Sigmoid colon (tissue), 7 donors: ENCODE data around the gene POLN. TPM values are rescaled to one million over a fixed set of nuclear protein-coding genes. Genes with fewer than 3 reads are reported as not detected.

Experiments
- DNase-seq: peaks from one replicate; pipeline ENCODE4 v3.0.0-alpha.2; 2019
- H3K27ac ChIP-seq, 4 donors: fragments of 200-600 bp; sonication (generic); one replicate each; pipeline ENCODE4 v1.5.1; 2016 to 2019; ENCODE audit warnings: mild to moderate bottlenecking in 1 of 4
- H3K27me3 ChIP-seq, 3 donors: fragments of 200-600 bp; sonication (generic); one replicate each; pipeline ENCODE4 v1.5.1; 2019; ENCODE audit warnings: mild to moderate bottlenecking in 1 of 3
- H3K36me3 ChIP-seq, 4 donors: fragments of 200-600 bp; sonication (generic); one replicate each; pipeline ENCODE4 v1.5.1; 2016 to 2019
- H3K4me1 ChIP-seq, 4 donors: fragments of 200-600 bp; sonication (generic); one replicate each; pipeline ENCODE4 v1.5.1; 2017 to 2019
- H3K4me3 ChIP-seq, 4 donors: fragments of 200-600 bp; sonication (generic); one replicate each; pipeline ENCODE4 v1.5.1; 2017 to 2019; ENCODE audit warnings: mild to moderate bottlenecking in 2 of 4, moderate library complexity in 1 of 4
- H3K9me3 ChIP-seq, 4 donors: fragments of 200-600 bp in 3 of 4; sonication (generic) in 3 of 4; one replicate each; pipeline versions ENCODE4 v1.5.1 to v1.6.1; 2013 to 2019
- EP300 ChIP-seq, 4 donors: sonication (generic); formaldehyde crosslinking; IDR thresholded peaks; one replicate each; pipeline ENCODE4 v1.6.1; 2017; ENCODE audit warnings: antibody characterized with exemption in 4 of 4
- POLR2A ChIP-seq, 2 donors: fragments of 450-650 bp; IDR thresholded peaks; one replicate each; pipeline ENCODE4 v1.6.1; 2016; ENCODE audit warnings: antibody characterized with exemption in 2 of 2, mild to moderate bottlenecking in 2 of 2, moderate library complexity in 2 of 2
- POLR2AphosphoS5 ChIP-seq, 4 donors: sonication (generic); formaldehyde crosslinking; IDR thresholded peaks; one replicate each; pipeline ENCODE4 v1.6.1; 2017; ENCODE audit warnings: antibody characterized with exemption in 4 of 4
- WGBS, 2 donors: extraction: QIAGEN DNeasy Blood & Tissue Kit; methylation state at CpG; one replicate each; pipeline ENCODE4 v1.1.7; 2013; 5-methylcytosine and 5-hydroxymethylcytosine counted together
- intact Hi-C: fragments of 100-400 bp; cut with DNase I; formaldehyde crosslinking; loops from one replicate; pipeline ENCODE4 v1.15.1; 2023
- polyA plus RNA-seq, 3 donors: library from polyadenylated mRNA; stranded (reverse); fragments of 200-250 nt; gene quantifications; one replicate each; pipeline ENCODE4 v1.2.3, GENCODE V29; 2013
- total RNA-seq, 4 donors: library from RNA; depleted of rRNA; stranded (reverse); fragments of >200 nt; gene quantifications; one replicate each; pipeline ENCODE4 v1.1.0, GENCODE V29; 2016
- TF ChIP-seq, protein P1 (sequence below), 4 experiments: fragments of 450-650 bp in 3 of 4; fragments of 200-600 bp in 1 of 4; IDR thresholded peaks; one replicate each; pipeline ENCODE4 v1.5.1; 2016 to 2019; ENCODE audit warnings: antibody characterized with exemption in 4 of 4, mild to moderate bottlenecking in 3 of 4, moderate library complexity in 2 of 4
- donor health status: healthy with polysubstance abuse.
- donor health status: Bipolar disorder and iron deficiency.
- donor health status: healthy.

Gene POLN
- total and polyA plus RNA-seq, 7 donors: 0.60 to 9.4 (median 2.0) TPM; not detected in 1

DNA sequence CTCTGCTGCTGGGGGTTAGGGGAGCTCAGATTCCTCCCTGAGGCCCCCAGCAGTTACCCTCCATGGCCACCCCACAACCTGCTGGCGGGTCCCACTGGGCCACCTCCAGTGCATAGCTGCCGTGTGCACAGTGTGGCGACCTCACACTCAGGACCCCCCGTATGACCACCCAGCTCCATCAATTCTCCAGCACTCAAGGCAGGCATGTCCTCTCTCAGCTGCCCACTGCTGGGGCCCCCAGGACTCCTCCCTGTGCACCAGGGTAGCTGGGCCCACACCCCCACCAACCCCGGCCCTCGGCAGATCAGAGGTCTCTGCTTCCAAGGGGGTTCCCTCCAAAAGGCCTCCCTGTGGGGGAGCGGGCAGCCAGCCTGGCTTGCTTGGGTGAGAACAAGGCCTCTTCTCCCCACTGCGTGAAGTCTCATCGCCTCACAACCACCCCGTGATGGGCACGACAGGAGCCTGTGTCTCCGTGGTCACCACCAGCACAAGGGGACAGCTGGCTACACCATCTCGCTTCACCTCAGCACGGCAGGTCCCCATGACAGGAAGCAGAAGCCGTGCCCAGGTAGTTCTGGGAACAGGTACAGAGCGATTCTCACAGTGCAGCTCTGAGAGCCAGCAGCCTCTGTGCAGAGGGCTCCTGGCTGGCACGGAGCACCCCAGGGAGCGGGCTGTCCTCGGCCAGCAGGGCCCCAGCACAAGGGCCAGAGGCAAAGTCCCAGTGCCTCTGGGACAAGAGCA is 4.6 kb upstream of the POLN start:
- DNase-seq: no peak
- H3K9me3 ChIP-seq: no peaks in the 10 kb centered on the region
- intact Hi-C loops: no loop called here
- TF ChIP-seq, protein P1, sequence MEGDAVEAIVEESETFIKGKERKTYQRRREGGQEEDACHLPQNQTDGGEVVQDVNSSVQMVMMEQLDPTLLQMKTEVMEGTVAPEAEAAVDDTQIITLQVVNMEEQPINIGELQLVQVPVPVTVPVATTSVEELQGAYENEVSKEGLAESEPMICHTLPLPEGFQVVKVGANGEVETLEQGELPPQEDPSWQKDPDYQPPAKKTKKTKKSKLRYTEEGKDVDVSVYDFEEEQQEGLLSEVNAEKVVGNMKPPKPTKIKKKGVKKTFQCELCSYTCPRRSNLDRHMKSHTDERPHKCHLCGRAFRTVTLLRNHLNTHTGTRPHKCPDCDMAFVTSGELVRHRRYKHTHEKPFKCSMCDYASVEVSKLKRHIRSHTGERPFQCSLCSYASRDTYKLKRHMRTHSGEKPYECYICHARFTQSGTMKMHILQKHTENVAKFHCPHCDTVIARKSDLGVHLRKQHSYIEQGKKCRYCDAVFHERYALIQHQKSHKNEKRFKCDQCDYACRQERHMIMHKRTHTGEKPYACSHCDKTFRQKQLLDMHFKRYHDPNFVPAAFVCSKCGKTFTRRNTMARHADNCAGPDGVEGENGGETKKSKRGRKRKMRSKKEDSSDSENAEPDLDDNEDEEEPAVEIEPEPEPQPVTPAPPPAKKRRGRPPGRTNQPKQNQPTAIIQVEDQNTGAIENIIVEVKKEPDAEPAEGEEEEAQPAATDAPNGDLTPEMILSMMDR (IDR thresholded peaks at IDR 0.05): no peak
- no peak for TF ChIP-seq POLR2AphosphoS5 (IDR thresholded peaks at IDR 0.05)
- no peak for TF ChIP-seq EP300 (IDR thresholded peaks at IDR 0.05)
- no peak for TF ChIP-seq POLR2A (IDR thresholded peaks at IDR 0.05)
- peaks cover 17 to 48% (median 29%) of the 10 kb centered on the region in 4 donors for H3K36me3 ChIP-seq
- no peaks in the 10 kb centered on the region for H3K27me3 ChIP-seq
- 93 to 94% methylated on average over 19 of the region's 19 CpGs for WGBS, 2 donors
- H3K27ac ChIP-seq: no peak overlapping the region
- H3K4me3 ChIP-seq: no peak overlapping the region
- H3K4me1 ChIP-seq: peaks cover 0 to 16% (median 9%) of the 10 kb centered on the region in 4 donors

DNA sequence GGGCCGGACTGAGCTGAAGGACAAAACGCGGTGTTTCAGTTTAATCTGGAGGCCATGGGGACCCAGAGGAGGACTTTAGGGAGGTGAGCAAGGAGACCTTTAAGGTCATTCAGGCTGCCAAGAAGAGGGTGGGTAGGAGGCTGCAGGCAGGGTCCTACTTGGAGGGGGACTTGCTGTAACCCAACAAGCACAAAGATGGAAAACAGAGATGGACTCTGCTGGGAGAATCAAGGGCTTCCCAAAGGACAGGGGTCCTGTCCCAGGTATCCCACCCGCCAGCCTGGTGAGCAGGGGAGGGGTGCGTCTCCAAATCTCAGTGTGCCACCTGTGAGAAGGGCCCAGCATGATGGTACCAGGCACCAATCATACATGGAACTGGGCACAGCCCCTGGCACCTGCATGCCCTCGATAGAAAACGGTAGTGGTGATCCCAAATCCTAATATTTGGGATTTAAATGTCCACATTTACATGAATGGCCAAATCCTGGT is 3.9 kb upstream of the POLN start:
- H3K36me3 ChIP-seq: peaks cover 12 to 41% (median 24%) of the 10 kb centered on the region in 4 donors

DNA sequence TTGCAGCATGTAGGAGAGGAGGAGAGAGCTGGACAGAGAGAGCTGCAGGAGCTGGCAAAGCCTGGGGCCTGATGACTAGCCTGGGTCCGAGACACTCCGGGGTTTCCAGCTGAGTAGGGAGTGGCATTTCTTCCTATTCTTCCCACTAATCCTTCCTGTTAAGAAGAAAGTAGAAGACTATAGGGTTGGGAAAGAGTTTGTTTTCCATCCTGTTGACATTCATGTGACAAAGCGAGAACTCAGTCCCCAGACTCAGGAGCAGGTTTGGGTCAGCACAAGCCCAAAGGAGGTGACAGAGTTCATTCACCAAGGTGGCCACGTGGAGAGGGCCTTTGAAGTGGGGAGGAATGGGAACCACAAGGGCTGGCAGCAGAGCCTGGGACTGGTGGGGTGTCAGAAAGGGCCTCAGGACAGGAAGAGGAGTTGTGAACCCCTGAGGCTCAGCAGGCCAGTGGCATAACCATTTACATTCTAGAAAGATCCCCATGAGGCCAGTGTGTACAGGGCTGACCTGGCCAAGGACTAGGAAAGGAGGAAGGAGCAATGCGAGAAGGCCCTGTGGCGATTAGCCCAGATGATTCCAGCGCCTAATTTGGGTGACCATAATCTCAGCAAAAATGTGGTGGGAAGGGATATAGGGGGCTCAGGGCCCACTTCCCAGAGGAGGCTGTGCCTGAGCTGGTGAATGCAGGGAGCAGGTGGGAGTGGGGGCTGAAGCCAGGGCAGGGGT is 3.3 kb upstream of the POLN start:
- Histone ChIP-seq H3K36me3 (peaks cover 8 to 35% (median 18%) of the 10 kb centered on the region in 4 donors), H3K4me3 (no peak overlapping the region), H3K4me1 (peaks cover 0 to 28% (median 20%) of the 10 kb centered on the region in 4 donors), H3K27ac (peak overlapping the region in 2 of 4 donors; percentile 53 to 55), H3K27me3 (no peaks in the 10 kb centered on the region), H3K9me3 (no peaks in the 10 kb centered on the region)
- 68 to 72% methylated on average over 7 of the region's 7 CpGs for WGBS, 2 donors
- intact Hi-C loops: no loop called here
- no peak for DNase-seq
- TF ChIP-seq, protein P1 (IDR thresholded peaks at IDR 0.05): no peak
- TF ChIP-seq EP300 (IDR thresholded peaks at IDR 0.05) (no peak), POLR2AphosphoS5 (IDR thresholded peaks at IDR 0.05) (no peak), POLR2A (IDR thresholded peaks at IDR 0.05) (no peak)

More for the DNA sequence above, 3.9 kb upstream of the POLN start:
- Histone ChIP-seq H3K4me3 (no peak overlapping the region), H3K4me1 (peaks cover 0 to 22% (median 14%) of the 10 kb centered on the region in 4 donors), H3K27me3 (no peaks in the 10 kb centered on the region), H3K27ac (peak overlapping the region in 2 of 4 donors; percentile 53 to 55), H3K9me3 (no peaks in the 10 kb centered on the region)
- TF ChIP-seq POLR2A (IDR thresholded peaks at IDR 0.05) (no peak), EP300 (IDR thresholded peaks at IDR 0.05) (no peak), POLR2AphosphoS5 (IDR thresholded peaks at IDR 0.05) (no peak)
- TF ChIP-seq, protein P1 (IDR thresholded peaks at IDR 0.05): no peak
- intact Hi-C loops: no loop called here
- 88 to 89% methylated on average over 7 of the region's 7 CpGs for WGBS, 2 donors
- DNase-seq: no peak

DNA sequence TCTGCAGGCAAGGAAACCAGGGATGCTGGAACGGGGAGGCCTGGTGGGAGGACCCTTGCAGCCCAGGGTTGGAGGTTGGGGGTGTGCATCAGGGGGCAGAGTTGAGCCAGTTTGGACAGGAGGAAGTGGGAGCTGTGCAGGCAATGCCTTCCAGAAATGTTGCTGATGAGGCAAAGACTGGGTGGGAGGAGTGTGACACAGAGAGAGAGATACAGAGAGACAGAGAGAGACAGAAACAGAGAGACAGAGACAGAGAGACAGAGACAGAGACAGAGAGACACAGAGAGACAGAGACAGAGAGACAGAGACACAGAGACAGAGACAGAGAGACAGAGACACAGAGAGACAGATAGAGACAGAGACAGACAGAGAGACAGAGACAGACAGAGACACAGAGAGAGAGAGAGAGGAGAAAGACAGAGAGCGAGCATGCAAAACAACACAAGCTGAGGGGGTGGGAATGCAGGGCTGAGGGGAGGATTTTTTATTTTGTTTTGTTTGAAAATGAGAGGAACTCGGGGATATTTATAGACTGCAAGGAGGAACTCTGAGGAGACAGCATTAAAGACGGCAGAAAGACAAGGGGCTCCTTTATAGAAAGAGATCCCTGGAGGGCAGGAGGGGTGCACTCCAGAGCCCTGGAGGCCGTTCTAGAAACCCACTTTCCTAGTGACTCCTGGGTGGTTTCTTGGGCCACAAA is 1.9 kb upstream of the POLN start:
- DNase-seq: peak; percentile 78
- Histone ChIP-seq H3K9me3 (no peaks in the 10 kb centered on the region), H3K27me3 (no peaks in the 10 kb centered on the region), H3K4me3 (no peak overlapping the region), H3K27ac (peak overlapping the region; percentile 10 to 55 (median 48)), H3K4me1 (peaks cover 0 to 40% (median 34%) of the 10 kb centered on the region in 4 donors), H3K36me3 (peaks cover 0 to 21% (median 7%) of the 10 kb centered on the region in 4 donors)
- 25 to 33% methylated on average over 5 of the region's 5 CpGs for WGBS, 2 donors
- TF ChIP-seq EP300 (IDR thresholded peaks at IDR 0.05) (no peak), POLR2AphosphoS5 (IDR thresholded peaks at IDR 0.05) (no peak), POLR2A (IDR thresholded peaks at IDR 0.05) (no peak)
- TF ChIP-seq, protein P1 (IDR thresholded peaks at IDR 0.05): no peak
- intact Hi-C loops: loop anchor here (5.0 kb wide), 2 partner anchors 173 to 218 kb away; partner anchors contain the start of genes CFAP99 and ZFYVE28
